ENCODE measurements around the gene SOCS3. TPM values are rescaled to one million over a fixed set of nuclear protein-coding genes. Genes with fewer than 3 reads are reported as not detected.

The SOCS3 gene
- total RNA-seq, 1 experiment from 2014 or later: 53.1 TPM

- peaks cover 64% of the 10 kb centered on the region for H3K4me1 ChIP-seq (ENCODE audit: control insufficient read depth, insufficient read depth, low read length)
- no peaks in the 10 kb centered on the region for H3K27me3 ChIP-seq (ENCODE audit: control insufficient read depth, insufficient read depth, low read length)
- H3K9me3 ChIP-seq (ENCODE audit: control insufficient read depth, insufficient read depth, low read depth, low read length): no peaks in the 10 kb centered on the region
- in situ Hi-C loops (cut with HindIII; ENCODE audit: low pct_unique_long_range_greater_than_20kb, low sequenced_read_pairs): no loop called here
- ATAC-seq (no peak), DNase-seq (ENCODE audit: low read depth, low spot score) (no peak)
- POLR2A ChIA-PET: no interaction called here
- CTCF ChIA-PET: no interaction called here
- TF ChIP-seq POLR2AphosphoS5 (IDR thresholded peaks at IDR 0.05; ENCODE audit: low read depth, low read length) (no peak), SIN3A (IDR thresholded peaks at IDR 0.05; ENCODE audit: borderline replicate concordance, insufficient read depth, low read depth, low read length) (no peak), TCF7L2 (IDR thresholded peaks at IDR 0.05; ENCODE audit: low read depth, low read length) (no peak), REST (IDR thresholded peaks at IDR 0.05; ENCODE audit: insufficient read depth in 1 of 2, low read depth in 2 of 2, low read length in 1 of 2) (no peak)
- TF ChIP-seq, protein P1, sequence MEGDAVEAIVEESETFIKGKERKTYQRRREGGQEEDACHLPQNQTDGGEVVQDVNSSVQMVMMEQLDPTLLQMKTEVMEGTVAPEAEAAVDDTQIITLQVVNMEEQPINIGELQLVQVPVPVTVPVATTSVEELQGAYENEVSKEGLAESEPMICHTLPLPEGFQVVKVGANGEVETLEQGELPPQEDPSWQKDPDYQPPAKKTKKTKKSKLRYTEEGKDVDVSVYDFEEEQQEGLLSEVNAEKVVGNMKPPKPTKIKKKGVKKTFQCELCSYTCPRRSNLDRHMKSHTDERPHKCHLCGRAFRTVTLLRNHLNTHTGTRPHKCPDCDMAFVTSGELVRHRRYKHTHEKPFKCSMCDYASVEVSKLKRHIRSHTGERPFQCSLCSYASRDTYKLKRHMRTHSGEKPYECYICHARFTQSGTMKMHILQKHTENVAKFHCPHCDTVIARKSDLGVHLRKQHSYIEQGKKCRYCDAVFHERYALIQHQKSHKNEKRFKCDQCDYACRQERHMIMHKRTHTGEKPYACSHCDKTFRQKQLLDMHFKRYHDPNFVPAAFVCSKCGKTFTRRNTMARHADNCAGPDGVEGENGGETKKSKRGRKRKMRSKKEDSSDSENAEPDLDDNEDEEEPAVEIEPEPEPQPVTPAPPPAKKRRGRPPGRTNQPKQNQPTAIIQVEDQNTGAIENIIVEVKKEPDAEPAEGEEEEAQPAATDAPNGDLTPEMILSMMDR (IDR thresholded peaks at IDR 0.05): no peak
- H3K36me3 ChIP-seq (ENCODE audit: control insufficient read depth, insufficient read depth, low read length): no peaks in the 10 kb centered on the region
- peak overlapping the region; percentile 8; the same call in 1 of the 2 replicates for H3K27ac ChIP-seq (ENCODE audit: low read length)
- no TSS peak for BruUV-seq (replicated peaks)
- H3K4me3 ChIP-seq (ENCODE audit: low read depth in 2 of 2, low read length in 2 of 2): no peak overlapping the region
- intact Hi-C loops (cut with micrococcal nuclease; ENCODE audit: unreplicated experiment): no loop called here
Observed at GRCh38 chr17:78346605-78347250, 13.1 kb downstream of the SOCS3 start.

DNA sequence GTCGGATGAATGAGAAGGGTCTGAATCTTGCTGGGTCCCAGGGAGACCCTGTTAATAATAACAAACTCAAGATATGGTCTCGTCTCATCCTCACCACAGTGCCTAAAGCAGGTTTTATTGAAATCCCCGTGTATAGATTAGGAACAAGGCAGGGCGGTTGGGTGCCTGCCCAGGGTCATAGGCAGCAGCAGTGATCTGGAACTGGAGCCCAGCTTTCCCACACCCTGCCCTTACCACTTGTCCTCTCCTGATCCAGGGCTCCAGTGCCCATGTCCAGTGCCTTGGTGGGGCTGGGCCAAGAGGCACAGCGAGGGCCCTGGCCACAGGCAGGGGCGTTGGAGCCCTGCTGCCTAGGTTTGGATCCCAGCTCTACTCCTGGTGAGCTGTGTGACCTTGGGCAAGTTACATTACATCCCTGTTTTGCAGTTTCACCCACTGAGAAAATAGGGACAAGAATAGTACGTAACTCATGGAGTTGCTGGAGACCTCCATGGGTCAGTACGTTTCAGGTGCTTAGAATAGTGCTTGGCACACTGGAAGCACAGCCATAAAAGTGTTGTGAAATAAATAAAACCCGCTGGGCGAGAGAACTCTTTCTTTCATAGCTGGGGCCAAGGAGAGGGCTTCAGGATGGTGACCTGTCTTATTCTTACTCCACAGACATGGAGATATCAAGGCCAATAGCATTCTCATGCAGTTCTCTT, 13.9 kb downstream of the SOCS3 start:
- intact Hi-C loops (cut with micrococcal nuclease; ENCODE audit: unreplicated experiment) (no loop called here), in situ Hi-C loops (cut with HindIII; ENCODE audit: low pct_unique_long_range_greater_than_20kb, low sequenced_read_pairs) (no loop called here)
- ChIA-PET POLR2A (interaction anchor here (0.5 kb wide), 1 partner anchor 19 kb away, joined by 6 read pairs; no protein-coding TSS in a partner anchor), CTCF (no interaction called here)
- no peak for DNase-seq (ENCODE audit: low read depth, low spot score)
- Histone ChIP-seq H3K9me3 (ENCODE audit: control insufficient read depth, insufficient read depth, low read depth, low read length) (no peaks in the 10 kb centered on the region), H3K27ac (ENCODE audit: low read length) (peak overlapping the region; percentile 52; the same call in 1 of the 2 replicates), H3K27me3 (ENCODE audit: control insufficient read depth, insufficient read depth, low read length) (no peaks in the 10 kb centered on the region), H3K4me3 (ENCODE audit: low read depth in 2 of 2, low read length in 2 of 2) (no peak overlapping the region), H3K4me1 (ENCODE audit: control insufficient read depth, insufficient read depth, low read length) (peaks cover 62% of the 10 kb centered on the region), H3K36me3 (ENCODE audit: control insufficient read depth, insufficient read depth, low read length) (no peaks in the 10 kb centered on the region)
- ATAC-seq: no peak
- TF ChIP-seq SIN3A (IDR thresholded peaks at IDR 0.05; ENCODE audit: borderline replicate concordance, insufficient read depth, low read depth, low read length) (no peak), TCF7L2 (IDR thresholded peaks at IDR 0.05; ENCODE audit: low read depth, low read length) (no peak), POLR2AphosphoS5 (IDR thresholded peaks at IDR 0.05; ENCODE audit: low read depth, low read length) (no peak), REST (IDR thresholded peaks at IDR 0.05; ENCODE audit: insufficient read depth in 1 of 2, low read depth in 2 of 2, low read length in 1 of 2) (no peak)
- TF ChIP-seq, protein P1 (IDR thresholded peaks at IDR 0.05): no peak
- no TSS peak for BruUV-seq (replicated peaks)
